SK-N-SH treated with all-trans-retinoic acid at 6 μM for 48 hours (cell line): ENCODE data around the gene SEMA5B.

Source experiments
- ATAC-seq: fragments of 200-7000 bp; cut with Tn5 transposase; 3 replicates; pipeline ENCODE4 v1.9.1; 2020; ENCODE audit warnings: mild to moderate bottlenecking, moderate library complexity
- ARNTL ChIP-seq: fragments of 450-650 bp; formaldehyde crosslinking; IDR thresholded peaks from 2 replicates; pipeline ENCODE4 v1.5.0; 2020; ENCODE audit warnings: low read depth, mild to moderate bottlenecking, moderate library complexity, borderline replicate concordance
- BACH2 ChIP-seq: fragments of 250-450 bp; sonication (Bioruptor Pico); IDR thresholded peaks from 2 replicates; pipeline ENCODE4 v1.9.0; 2021; ENCODE audit warnings: mild to moderate bottlenecking, borderline replicate concordance
- CSDC2 ChIP-seq: fragments of 250-450 bp; sonication (Bioruptor Pico); IDR thresholded peaks from 2 replicates; pipeline ENCODE4 v1.5.0; 2020; ENCODE audit warnings: mild to moderate bottlenecking, moderate library complexity
- ESRRG ChIP-seq: fragments of 250-450 bp; sonication (Bioruptor Pico); IDR thresholded peaks from 2 replicates; pipeline ENCODE4 v1.6.1; 2021; ENCODE audit warnings: mild to moderate bottlenecking
- ISL1 ChIP-seq: fragments of 250-450 bp; sonication (Bioruptor Pico); IDR thresholded peaks from 2 replicates; pipeline ENCODE4 v2.1.2; 2022; ENCODE audit warnings: mild to moderate bottlenecking, moderate library complexity
- OSR1 ChIP-seq: fragments of 250-450 bp; sonication (Bioruptor Pico); IDR thresholded peaks from 2 replicates; pipeline ENCODE4 v1.8.0; 2022; ENCODE audit warnings: moderate library complexity, mild to moderate bottlenecking, inconsistent platforms
- PPARA ChIP-seq: fragments of 250-450 bp; sonication (Bioruptor Pico); IDR thresholded peaks from 2 replicates; pipeline ENCODE4 v1.5.0; 2020; ENCODE audit warnings: mild to moderate bottlenecking, borderline replicate concordance
- RARB ChIP-seq: fragments of 250-450 bp; sonication (Bioruptor Pico); IDR thresholded peaks from 2 replicates; pipeline ENCODE4 v1.8.0; 2021; ENCODE audit warnings: mild to moderate bottlenecking, moderate library complexity
- SNAI2 ChIP-seq: fragments of 250-450 bp; sonication (Bioruptor Pico); IDR thresholded peaks from 2 replicates; pipeline ENCODE4 v1.5.0; 2020; ENCODE audit warnings: mild to moderate bottlenecking, moderate library complexity
- TCF4 ChIP-seq: fragments of 250-450 bp; sonication (Bioruptor Pico); IDR thresholded peaks from 2 replicates; pipeline ENCODE4 v1.8.0; 2021; ENCODE audit warnings: mild to moderate bottlenecking, moderate library complexity, borderline replicate concordance
- TOX ChIP-seq: fragments of 250-450 bp; sonication (Bioruptor Pico); IDR thresholded peaks from 2 replicates; pipeline ENCODE4 v1.8.0; 2021; ENCODE audit warnings: mild to moderate bottlenecking, moderate library complexity, borderline replicate concordance
- ZC3H10 ChIP-seq: fragments of 250-450 bp; sonication (Bioruptor Pico); IDR thresholded peaks from 2 replicates; pipeline ENCODE4 v1.5.1; 2021; ENCODE audit warnings: mild to moderate bottlenecking, moderate library complexity
- ZFP30 ChIP-seq: fragments of 450-650 bp; formaldehyde crosslinking; IDR thresholded peaks from 2 replicates; pipeline ENCODE4 v1.5.0; 2022; ENCODE audit warnings: mild to moderate bottlenecking, moderate library complexity
- ZNF565 ChIP-seq: fragments of 450-650 bp; formaldehyde crosslinking; conservative IDR thresholded peaks from 2 replicates; pipeline ENCODE4 v1.5.0; 2020; ENCODE audit warnings: low read depth, mild to moderate bottlenecking, moderate library complexity
- ZNF70 ChIP-seq: fragments of 450-650 bp; formaldehyde crosslinking; IDR thresholded peaks from 2 replicates; pipeline ENCODE4 v1.5.0; 2020; ENCODE audit warnings: mild to moderate bottlenecking, moderate library complexity
- ZNF8 ChIP-seq: fragments of 450-650 bp; formaldehyde crosslinking; IDR thresholded peaks from 2 replicates; pipeline ENCODE4 v1.5.0; 2020; ENCODE audit warnings: mild to moderate bottlenecking, moderate library complexity
- TF ChIP-seq, protein P1 (sequence below): fragments of 250-450 bp; sonication (Bioruptor Pico); IDR thresholded peaks from 2 replicates; pipeline ENCODE4 v1.5.0; 2020; ENCODE audit warnings: mild to moderate bottlenecking, moderate library complexity
- TF ChIP-seq, protein P2 (sequence below): fragments of 250-450 bp; sonication (Bioruptor Pico); IDR thresholded peaks from 2 replicates; pipeline ENCODE4 v1.8.0; 2020; ENCODE audit warnings: mild to moderate bottlenecking, moderate library complexity, borderline replicate concordance
- TF ChIP-seq, protein P3 (sequence below): fragments of 250-450 bp; sonication (Bioruptor Pico); IDR thresholded peaks from 2 replicates; pipeline ENCODE4 v1.5.1; 2020; ENCODE audit warnings: low read depth, mild to moderate bottlenecking, moderate library complexity

The SEMA5B gene

DNA sequence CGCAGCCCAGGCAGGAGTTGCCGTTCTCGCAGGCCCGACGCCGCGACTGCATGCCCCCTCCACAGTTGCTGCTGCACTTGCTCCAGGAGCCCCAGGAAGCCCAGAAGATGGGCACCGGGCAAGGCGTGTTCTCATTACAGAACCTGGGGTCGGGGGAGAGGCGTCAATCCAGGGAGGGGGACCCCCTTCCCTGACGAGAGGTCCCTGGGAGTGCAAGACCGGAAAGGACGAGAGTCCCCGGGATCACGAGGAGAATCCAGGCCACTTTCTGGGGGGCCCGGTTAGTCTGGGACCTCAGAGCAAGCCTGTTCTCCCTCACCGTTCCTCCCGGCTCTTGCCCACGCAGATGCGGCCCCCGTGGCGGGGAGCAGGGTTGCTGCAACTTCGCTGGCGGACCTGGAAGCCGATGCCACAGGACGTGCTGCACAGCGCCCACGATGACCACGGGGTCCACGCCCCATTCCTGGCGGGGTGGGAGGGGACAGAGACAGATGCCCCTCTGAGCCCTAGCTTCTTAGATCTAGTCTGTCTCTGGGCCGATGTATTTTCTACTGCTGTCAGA is 113.9 kb downstream of the SEMA5B start:
- TF ChIP-seq ZC3H10 (CRISPR knock-in tag) = no peak
- no peak for TF ChIP-seq RARB (CRISPR knock-in tag)
- TF ChIP-seq ARNTL (CRISPR knock-in tag) = no peak
- TF ChIP-seq ISL1 (CRISPR knock-in tag) = no peak
- no peak for TF ChIP-seq PPARA
- TF ChIP-seq ZNF70 = no peak
- no peak for TF ChIP-seq ZFP30 (CRISPR knock-in tag)
- TF ChIP-seq TOX = no peak
- TF ChIP-seq, protein P1, sequence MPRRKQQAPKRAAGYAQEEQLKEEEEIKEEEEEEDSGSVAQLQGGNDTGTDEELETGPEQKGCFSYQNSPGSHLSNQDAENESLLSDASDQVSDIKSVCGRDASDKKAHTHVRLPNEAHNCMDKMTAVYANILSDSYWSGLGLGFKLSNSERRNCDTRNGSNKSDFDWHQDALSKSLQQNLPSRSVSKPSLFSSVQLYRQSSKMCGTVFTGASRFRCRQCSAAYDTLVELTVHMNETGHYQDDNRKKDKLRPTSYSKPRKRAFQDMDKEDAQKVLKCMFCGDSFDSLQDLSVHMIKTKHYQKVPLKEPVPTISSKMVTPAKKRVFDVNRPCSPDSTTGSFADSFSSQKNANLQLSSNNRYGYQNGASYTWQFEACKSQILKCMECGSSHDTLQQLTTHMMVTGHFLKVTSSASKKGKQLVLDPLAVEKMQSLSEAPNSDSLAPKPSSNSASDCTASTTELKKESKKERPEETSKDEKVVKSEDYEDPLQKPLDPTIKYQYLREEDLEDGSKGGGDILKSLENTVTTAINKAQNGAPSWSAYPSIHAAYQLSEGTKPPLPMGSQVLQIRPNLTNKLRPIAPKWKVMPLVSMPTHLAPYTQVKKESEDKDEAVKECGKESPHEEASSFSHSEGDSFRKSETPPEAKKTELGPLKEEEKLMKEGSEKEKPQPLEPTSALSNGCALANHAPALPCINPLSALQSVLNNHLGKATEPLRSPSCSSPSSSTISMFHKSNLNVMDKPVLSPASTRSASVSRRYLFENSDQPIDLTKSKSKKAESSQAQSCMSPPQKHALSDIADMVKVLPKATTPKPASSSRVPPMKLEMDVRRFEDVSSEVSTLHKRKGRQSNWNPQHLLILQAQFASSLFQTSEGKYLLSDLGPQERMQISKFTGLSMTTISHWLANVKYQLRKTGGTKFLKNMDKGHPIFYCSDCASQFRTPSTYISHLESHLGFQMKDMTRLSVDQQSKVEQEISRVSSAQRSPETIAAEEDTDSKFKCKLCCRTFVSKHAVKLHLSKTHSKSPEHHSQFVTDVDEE (CRISPR knock-in tag) = no peak
- no peak for TF ChIP-seq BACH2
- TF ChIP-seq, protein P2, sequence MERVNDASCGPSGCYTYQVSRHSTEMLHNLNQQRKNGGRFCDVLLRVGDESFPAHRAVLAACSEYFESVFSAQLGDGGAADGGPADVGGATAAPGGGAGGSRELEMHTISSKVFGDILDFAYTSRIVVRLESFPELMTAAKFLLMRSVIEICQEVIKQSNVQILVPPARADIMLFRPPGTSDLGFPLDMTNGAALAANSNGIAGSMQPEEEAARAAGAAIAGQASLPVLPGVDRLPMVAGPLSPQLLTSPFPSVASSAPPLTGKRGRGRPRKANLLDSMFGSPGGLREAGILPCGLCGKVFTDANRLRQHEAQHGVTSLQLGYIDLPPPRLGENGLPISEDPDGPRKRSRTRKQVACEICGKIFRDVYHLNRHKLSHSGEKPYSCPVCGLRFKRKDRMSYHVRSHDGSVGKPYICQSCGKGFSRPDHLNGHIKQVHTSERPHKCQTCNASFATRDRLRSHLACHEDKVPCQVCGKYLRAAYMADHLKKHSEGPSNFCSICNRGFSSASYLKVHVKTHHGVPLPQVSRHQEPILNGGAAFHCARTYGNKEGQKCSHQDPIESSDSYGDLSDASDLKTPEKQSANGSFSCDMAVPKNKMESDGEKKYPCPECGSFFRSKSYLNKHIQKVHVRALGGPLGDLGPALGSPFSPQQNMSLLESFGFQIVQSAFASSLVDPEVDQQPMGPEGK (CRISPR knock-in tag) = no peak
- TF ChIP-seq ZNF8 (CRISPR knock-in tag) = no peak
- TF ChIP-seq TCF4 = no peak
- no peak for ATAC-seq

DNA sequence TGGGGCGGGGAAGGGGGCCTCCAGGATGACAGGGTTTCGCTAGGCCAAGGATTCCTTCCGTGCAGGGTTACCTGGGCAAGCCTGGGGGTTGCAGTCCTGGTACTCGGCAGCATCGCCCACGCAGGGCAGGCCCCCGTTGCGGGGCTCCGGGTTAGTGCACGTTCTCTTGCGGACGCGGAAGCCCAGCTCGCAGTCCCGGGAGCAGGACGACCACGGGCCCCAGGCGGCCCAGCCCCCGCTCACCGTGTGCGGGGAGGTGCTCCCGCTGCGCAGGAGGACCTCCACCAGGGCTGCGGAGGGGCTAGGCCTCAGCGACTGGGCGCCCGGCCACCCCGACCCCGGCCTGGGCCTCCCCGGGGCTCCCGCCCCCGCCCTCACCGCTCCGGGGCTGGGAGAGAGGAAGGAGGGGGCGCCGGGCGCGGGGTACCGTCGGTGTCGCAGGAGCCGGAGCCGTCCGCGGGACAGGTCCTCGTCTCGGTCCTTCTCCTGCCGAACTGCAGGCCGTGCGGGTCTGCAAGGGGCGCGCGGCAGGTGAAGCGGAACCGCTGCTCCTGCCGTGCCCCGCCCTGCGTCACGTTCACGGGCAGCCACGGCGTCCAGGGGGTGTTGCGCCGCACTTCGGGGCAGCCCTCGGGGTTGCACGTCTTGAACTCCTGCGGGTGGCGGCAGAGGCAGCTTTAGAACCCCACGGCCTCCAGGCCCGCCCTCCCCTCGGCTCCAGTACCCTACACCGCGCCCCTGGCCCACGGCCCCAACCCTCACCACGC is 114.6 kb downstream of the SEMA5B start:
- ATAC-seq = no peak

DNA sequence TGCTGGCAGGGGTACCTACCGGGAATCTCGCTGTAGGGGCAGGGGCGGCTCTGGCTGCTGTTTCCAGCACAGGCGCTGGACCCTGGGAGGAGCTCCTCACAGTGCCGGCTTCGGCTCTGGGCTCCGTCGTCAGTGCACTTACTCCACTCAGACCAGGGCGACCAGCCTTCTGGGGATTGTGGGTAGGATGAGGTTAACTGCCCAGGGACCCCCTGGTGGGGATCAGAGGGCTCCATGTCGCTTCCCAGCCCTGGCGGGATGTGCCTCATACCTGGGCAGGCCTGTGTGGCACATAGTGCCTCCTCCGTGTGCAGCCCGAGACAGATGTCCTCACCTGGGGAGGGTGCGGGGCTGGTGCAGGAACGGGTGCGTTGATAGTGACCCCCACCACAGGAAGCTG is 115.7 kb downstream of the SEMA5B start:
- ATAC-seq = no peak
- TF ChIP-seq ZC3H10 (CRISPR knock-in tag) = no peak
- no peak for TF ChIP-seq CSDC2 (CRISPR knock-in tag)
- TF ChIP-seq, protein P2 (CRISPR knock-in tag) = no peak
- TF ChIP-seq ARNTL (CRISPR knock-in tag) = no peak
- TF ChIP-seq RARB (CRISPR knock-in tag) = no peak
- no peak for TF ChIP-seq OSR1 (CRISPR knock-in tag)
- TF ChIP-seq, protein P3, sequence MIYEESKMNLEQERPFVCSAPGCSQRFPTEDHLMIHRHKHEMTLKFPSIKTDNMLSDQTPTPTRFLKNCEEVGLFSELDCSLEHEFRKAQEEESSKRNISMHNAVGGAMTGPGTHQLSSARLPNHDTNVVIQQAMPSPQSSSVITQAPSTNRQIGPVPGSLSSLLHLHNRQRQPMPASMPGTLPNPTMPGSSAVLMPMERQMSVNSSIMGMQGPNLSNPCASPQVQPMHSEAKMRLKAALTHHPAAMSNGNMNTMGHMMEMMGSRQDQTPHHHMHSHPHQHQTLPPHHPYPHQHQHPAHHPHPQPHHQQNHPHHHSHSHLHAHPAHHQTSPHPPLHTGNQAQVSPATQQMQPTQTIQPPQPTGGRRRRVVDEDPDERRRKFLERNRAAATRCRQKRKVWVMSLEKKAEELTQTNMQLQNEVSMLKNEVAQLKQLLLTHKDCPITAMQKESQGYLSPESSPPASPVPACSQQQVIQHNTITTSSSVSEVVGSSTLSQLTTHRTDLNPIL (CRISPR knock-in tag) = no peak
- no peak for TF ChIP-seq ESRRG (CRISPR knock-in tag)
- TF ChIP-seq BACH2 = no peak

More for the DNA sequence above, 114.6 kb downstream of the SEMA5B start:
- TF ChIP-seq SNAI2 (CRISPR knock-in tag) (no peak), RARB (CRISPR knock-in tag) (no peak), PPARA (no peak), ZNF565 (CRISPR knock-in tag) (no peak), CSDC2 (CRISPR knock-in tag) (no peak), ZNF8 (CRISPR knock-in tag) (no peak)
- TF ChIP-seq, all 23 proteins: peak for 0

DNA sequence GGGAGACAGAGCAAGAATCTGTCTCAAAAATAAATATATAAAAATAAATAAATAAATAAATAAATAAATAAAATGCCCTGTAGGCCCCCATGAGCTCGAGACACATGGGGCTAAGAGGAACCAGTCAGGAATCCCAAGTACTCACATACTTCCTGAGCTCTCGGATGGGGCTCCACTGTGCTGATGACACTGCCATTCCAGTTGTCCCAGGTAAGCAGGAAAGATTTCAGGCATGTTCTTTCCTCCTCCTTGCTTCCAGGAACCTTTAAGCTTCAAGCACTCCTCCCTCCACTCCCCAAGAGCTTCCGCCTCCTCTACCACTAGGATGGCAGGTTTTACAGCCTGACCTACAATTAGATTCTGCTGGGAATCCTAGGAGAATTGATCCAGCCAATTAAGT is 119.3 kb downstream of the SEMA5B start:
- ATAC-seq = no peak

More for the DNA sequence above, 119.3 kb downstream of the SEMA5B start:
- TF ChIP-seq RARB (CRISPR knock-in tag) (no peak), ZFP30 (CRISPR knock-in tag) (no peak), ESRRG (CRISPR knock-in tag) (no peak)
- TF ChIP-seq, all 23 proteins: peak for 0
